Neural cell (in vitro differentiated cells): ENCODE results near the gene RIPOR1. TPM values are rescaled to one million over a fixed set of nuclear protein-coding genes. Genes with fewer than 3 reads are reported as not detected.

ENCODE experiments used
- H2AFZ ChIP-seq: fragments of 200-600, 300-800 bp; sonication (generic), shearing (Covaris generic); 2 replicates; pipeline ENCODE4 v1.6.0; 2014; ENCODE audit warnings: low read depth, mild to moderate bottlenecking, antibody characterized with exemption, low read length, moderate library complexity
- H3F3A ChIP-seq: fragments of 200-600 bp; shearing (Covaris generic); 2 replicates; pipeline ENCODE4 v1.6.1; 2016; ENCODE audit warnings: mild to moderate bottlenecking, moderate library complexity, mixed read lengths, antibody characterized with exemption, low read length; ENCODE audit not compliant: insufficient read depth, poor library complexity, severe bottlenecking
- H3K27ac ChIP-seq: fragments of 200-600, 300-800 bp; sonication (generic), shearing (Covaris generic); 2 replicates; pipeline ENCODE4 v1.5.1; 2014; ENCODE audit warnings: mild to moderate bottlenecking, low read length, moderate library complexity
- H3K27me3 ChIP-seq: fragments of 300-800, 200-600 bp; sonication (generic), shearing (Covaris generic); 2 replicates; pipeline ENCODE4 v1.6.0; 2014; ENCODE audit warnings: mild to moderate bottlenecking, low read depth, low read length, moderate library complexity; ENCODE audit not compliant: insufficient read depth
- H3K36me3 ChIP-seq: fragments of 300-800, 200-600 bp; sonication (generic), shearing (Covaris generic); 2 replicates; pipeline ENCODE4 v1.5.1; 2014; ENCODE audit warnings: mild to moderate bottlenecking, antibody characterized with exemption, low read length, moderate library complexity; ENCODE audit not compliant: insufficient read depth
- H3K4me2 ChIP-seq: fragments of 300-800, 200-600 bp; sonication (generic), shearing (Covaris generic); 2 replicates; pipeline ENCODE4 v1.6.0; 2014; ENCODE audit warnings: mild to moderate bottlenecking, low read length
- H3K4me3 ChIP-seq: fragments of 300-800, 200-600 bp; sonication (generic), shearing (Covaris generic); 2 replicates; pipeline ENCODE4 v1.5.1; 2014; ENCODE audit warnings: mild to moderate bottlenecking, low read length, moderate library complexity
- H3K79me2 ChIP-seq: fragments of 200-600 bp; shearing (Covaris generic); replicated peaks from 2 replicates; pipeline ENCODE4 v1.6.0; 2014; ENCODE audit warnings: mild to moderate bottlenecking, low read length, moderate library complexity; ENCODE audit not compliant: insufficient read depth
- H3K9ac ChIP-seq: fragments of 300-800, 200-600 bp; sonication (generic), shearing (Covaris generic); 2 replicates; pipeline ENCODE4 v1.6.1; 2016; ENCODE audit warnings: mild to moderate bottlenecking, low read length, mixed read lengths
- H3K9me2 ChIP-seq: fragments of 200-600 bp; shearing (Covaris generic); 2 replicates; pipeline ENCODE4 v1.6.1; 2016; ENCODE audit warnings: mild to moderate bottlenecking, low read length, mixed read lengths; ENCODE audit not compliant: insufficient read depth
- H3K9me3 ChIP-seq: fragments of 200-600, 300-800 bp; sonication (generic), shearing (Covaris generic); 2 replicates; pipeline ENCODE4 v1.6.1; 2016; ENCODE audit warnings: mild to moderate bottlenecking, mixed run types, low read length, moderate library complexity, mixed read lengths
- H4K20me1 ChIP-seq: fragments of 200-600 bp; shearing (Covaris generic); 2 replicates; pipeline ENCODE4 v1.6.1; 2016; ENCODE audit warnings: mild to moderate bottlenecking, mixed run types; ENCODE audit not compliant: insufficient read depth
- CTCF ChIP-seq: fragments of 450-650 bp; IDR thresholded peaks from 2 replicates; pipeline ENCODE4 v1.5.1; 2014; ENCODE audit warnings: antibody characterized with exemption, mild to moderate bottlenecking, moderate library complexity; ENCODE audit not compliant: poor library complexity, severe bottlenecking
- EP300 ChIP-seq: fragments of 450-650 bp; conservative IDR thresholded peaks from 2 replicates; pipeline ENCODE4 v1.6.1; 2014; ENCODE audit warnings: antibody characterized with exemption, mild to moderate bottlenecking, moderate library complexity; ENCODE audit not compliant: poor library complexity, severe bottlenecking
- EZH2 ChIP-seq: fragments of 200-600, 300-800 bp; shearing (Covaris generic), sonication (generic); IDR thresholded peaks from 2 replicates; pipeline ENCODE4 v1.6.1; 2014; ENCODE audit warnings: antibody characterized with exemption, low read length, borderline replicate concordance, mild to moderate bottlenecking; ENCODE audit not compliant: insufficient read depth, poor library complexity, severe bottlenecking
- MXI1 ChIP-seq: fragments of 450-650 bp; conservative IDR thresholded peaks from 2 replicates; pipeline ENCODE4 v1.6.1; 2014; ENCODE audit warnings: antibody characterized with exemption, mild to moderate bottlenecking; ENCODE audit not compliant: poor library complexity, severe bottlenecking
- POLR2AphosphoS5 ChIP-seq: IDR thresholded peaks from 2 replicates; pipeline ENCODE4 v1.6.1; 2012
- RAD21 ChIP-seq: fragments of 450-650 bp; conservative IDR thresholded peaks from 2 replicates; pipeline ENCODE4 v1.6.1; 2014; ENCODE audit warnings: antibody characterized with exemption, mild to moderate bottlenecking, moderate library complexity
- REST ChIP-seq: IDR thresholded peaks from 2 replicates; pipeline ENCODE4 v1.6.1; 2012; ENCODE audit warnings: borderline replicate concordance
- SMC3 ChIP-seq: fragments of 450-650 bp; conservative IDR thresholded peaks from 2 replicates; pipeline ENCODE4 v1.6.1; 2014; ENCODE audit warnings: antibody characterized with exemption, mild to moderate bottlenecking, moderate library complexity; ENCODE audit not compliant: poor library complexity
- TAF1 ChIP-seq: IDR thresholded peaks from 2 replicates; pipeline ENCODE4 v1.6.1; 2012; ENCODE audit warnings: low read depth
- polyA plus RNA-seq: library from polyadenylated mRNA; depleted of rRNA; stranded (reverse); fragments of >200 nt; gene quantifications from 2 replicates; pipeline ENCODE4 v1.2.3, GENCODE V29; 2014

RIPOR1 gene
- polyA plus RNA-seq, 1 donor from 2014 or later = 13.2 TPM

- no peak overlapping the region for H3K4me3 ChIP-seq
- H4K20me1 ChIP-seq = no peaks in the 10 kb centered on the region
- H3K9me2 ChIP-seq = no peaks in the 10 kb centered on the region
- H3K36me3 ChIP-seq = no peaks in the 10 kb centered on the region
- H3K79me2 ChIP-seq = no peaks in the 10 kb centered on the region
- no peaks in the 10 kb centered on the region for H3K9me3 ChIP-seq
- H3K4me2 ChIP-seq = no peak overlapping the region
- no peak overlapping the region for H3K9ac ChIP-seq
- H3F3A ChIP-seq = no peaks in the 10 kb centered on the region
- no peaks in the 10 kb centered on the region for H3K27me3 ChIP-seq
- TF ChIP-seq EZH2 (no peak), MXI1 (no peak), EP300 (no peak)
- no peak overlapping the region for H2AFZ ChIP-seq
- no peak overlapping the region for H3K27ac ChIP-seq
Measured at GRCh38 chr16:67517661-67518423, 10.8 kb upstream of the RIPOR1 start.

GRCh38 chr16:67518676-67519075 lies 10.0 kb upstream of the RIPOR1 start:
- H2AFZ ChIP-seq = no peak overlapping the region
- no peaks in the 10 kb centered on the region for H3K27me3 ChIP-seq
- no peak overlapping the region for H3K4me3 ChIP-seq
- H3K4me2 ChIP-seq = no peak overlapping the region
- no peaks in the 10 kb centered on the region for H4K20me1 ChIP-seq
- H3K9me2 ChIP-seq = no peaks in the 10 kb centered on the region
- no peak for TF ChIP-seq RAD21
- no peak for TF ChIP-seq MXI1
- no peak for TF ChIP-seq REST
- TF ChIP-seq EP300 = no peak
- TF ChIP-seq CTCF = no peak
- TF ChIP-seq SMC3 = no peak
- no peak for TF ChIP-seq POLR2AphosphoS5
- TF ChIP-seq TAF1 = no peak
- TF ChIP-seq EZH2 = no peak
- H3K79me2 ChIP-seq = no peaks in the 10 kb centered on the region
- no peaks in the 10 kb centered on the region for H3K36me3 ChIP-seq
- H3K9ac ChIP-seq = no peak overlapping the region
- no peaks in the 10 kb centered on the region for H3K9me3 ChIP-seq
- H3K27ac ChIP-seq = no peak overlapping the region
- H3F3A ChIP-seq = no peaks in the 10 kb centered on the region
